Measurements from ENCODE around the gene RUSF1.

DNA sequence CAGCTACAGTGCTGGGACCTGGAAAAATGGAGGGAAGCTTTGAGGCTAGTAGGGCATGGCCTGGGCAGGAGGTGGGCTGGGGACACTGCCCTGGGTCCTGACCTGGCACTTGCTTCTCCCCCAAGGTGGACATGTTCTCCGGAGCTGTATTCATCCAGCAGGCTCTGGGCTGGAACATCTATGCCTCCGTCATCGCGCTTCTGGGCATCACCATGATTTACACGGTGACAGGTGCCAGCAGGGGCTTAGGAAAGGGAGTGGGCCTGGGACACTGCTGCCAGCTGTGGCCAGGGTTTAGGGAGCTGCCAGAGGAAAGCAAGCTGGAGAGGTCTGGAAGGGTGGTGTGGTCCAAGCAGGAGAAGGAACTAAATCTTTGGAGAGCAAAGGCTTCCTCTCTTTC is 22.1 kb downstream of the RUSF1 start:
- TF ChIP-seq POLR2AphosphoS5 (IDR thresholded peaks at IDR 0.05; ENCODE audit: low read depth, low read length) (no peak), ZFX (IDR thresholded peaks at IDR 0.05) (no peak), RAD21 (IDR thresholded peaks at IDR 0.05; ENCODE audit: low read depth) (no peak), CBX3 (IDR thresholded peaks at IDR 0.05; ENCODE audit: low read depth) (no peak), EZH2phosphoT487 (IDR thresholded peaks at IDR 0.05; ENCODE audit: borderline replicate concordance) (no peak), CEBPB (IDR thresholded peaks at IDR 0.05; ENCODE audit: low read depth) (no peak), EZH2 (IDR thresholded peaks at IDR 0.05) (no peak)
- TF ChIP-seq, protein P1, sequence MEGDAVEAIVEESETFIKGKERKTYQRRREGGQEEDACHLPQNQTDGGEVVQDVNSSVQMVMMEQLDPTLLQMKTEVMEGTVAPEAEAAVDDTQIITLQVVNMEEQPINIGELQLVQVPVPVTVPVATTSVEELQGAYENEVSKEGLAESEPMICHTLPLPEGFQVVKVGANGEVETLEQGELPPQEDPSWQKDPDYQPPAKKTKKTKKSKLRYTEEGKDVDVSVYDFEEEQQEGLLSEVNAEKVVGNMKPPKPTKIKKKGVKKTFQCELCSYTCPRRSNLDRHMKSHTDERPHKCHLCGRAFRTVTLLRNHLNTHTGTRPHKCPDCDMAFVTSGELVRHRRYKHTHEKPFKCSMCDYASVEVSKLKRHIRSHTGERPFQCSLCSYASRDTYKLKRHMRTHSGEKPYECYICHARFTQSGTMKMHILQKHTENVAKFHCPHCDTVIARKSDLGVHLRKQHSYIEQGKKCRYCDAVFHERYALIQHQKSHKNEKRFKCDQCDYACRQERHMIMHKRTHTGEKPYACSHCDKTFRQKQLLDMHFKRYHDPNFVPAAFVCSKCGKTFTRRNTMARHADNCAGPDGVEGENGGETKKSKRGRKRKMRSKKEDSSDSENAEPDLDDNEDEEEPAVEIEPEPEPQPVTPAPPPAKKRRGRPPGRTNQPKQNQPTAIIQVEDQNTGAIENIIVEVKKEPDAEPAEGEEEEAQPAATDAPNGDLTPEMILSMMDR (IDR thresholded peaks at IDR 0.05 in 2 of 3, conservative IDR thresholded peaks at IDR 0.05 in 1 of 3; ENCODE audit: borderline replicate concordance in 1 of 3, insufficient read depth in 1 of 3, low read depth in 2 of 3, low read length in 2 of 3) = no peak
- TF ChIP-seq, protein P2, sequence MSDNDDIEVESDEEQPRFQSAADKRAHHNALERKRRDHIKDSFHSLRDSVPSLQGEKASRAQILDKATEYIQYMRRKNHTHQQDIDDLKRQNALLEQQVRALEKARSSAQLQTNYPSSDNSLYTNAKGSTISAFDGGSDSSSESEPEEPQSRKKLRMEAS (IDR thresholded peaks at IDR 0.05) = no peak

Data from HCT116 (cell line).